Activated naive CD8-positive, alpha-beta T cell (primary cell): ENCODE results near the gene BTK.

Experiments used
- H3K27ac Mint-ChIP-seq: one replicate; pipeline ENCODE4 v1.8.0; 2021; ENCODE audit warnings: mixed read lengths
- H3K27me3 Mint-ChIP-seq: one replicate; pipeline ENCODE4 v1.8.0; 2021; ENCODE audit warnings: mixed read lengths
- H3K36me3 Mint-ChIP-seq: one replicate; pipeline ENCODE4 v1.8.0; 2021; ENCODE audit warnings: mixed read lengths
- H3K4me1 Mint-ChIP-seq: one replicate; pipeline ENCODE4 v1.8.0; 2021; ENCODE audit warnings: low read depth, mixed read lengths
- H3K4me3 Mint-ChIP-seq: one replicate; pipeline ENCODE4 v1.8.0; 2021; ENCODE audit warnings: mild to moderate bottlenecking, mixed read lengths
- H3K9me3 Mint-ChIP-seq: one replicate; pipeline ENCODE4 v1.8.0; 2021; ENCODE audit warnings: low read depth, mixed read lengths

Gene BTK

GRCh38 chrX:101303790-101304189 lies 82.2 kb downstream of the BTK start:
- H3K9me3 Mint-ChIP-seq: no peaks in the 10 kb centered on the region
- H3K4me3 Mint-ChIP-seq: no peak overlapping the region
- no peaks in the 10 kb centered on the region for H3K4me1 Mint-ChIP-seq
- H3K27ac Mint-ChIP-seq: no peak overlapping the region
- no peaks in the 10 kb centered on the region for H3K36me3 Mint-ChIP-seq
- no peaks in the 10 kb centered on the region for H3K27me3 Mint-ChIP-seq
